HG03066 (cell line): ENCODE data around the gene CADM4.
"Not testable (repeated sequence)": the region's sequence is repeated elsewhere in the genome, so short reads cannot be mapped to it uniquely, and the experiment has no call there.

Source experiments
- ATAC-seq: cut with Tn5 transposase; IDR thresholded peaks from one replicate; pipeline ENCODE4 v1.9.1; 2021; ENCODE audit warnings: low read depth; ENCODE audit not compliant: unreplicated experiment

The CADM4 gene

GRCh38 chr19:43664018-43664417, 24.4 kb upstream of the CADM4 start:
- ATAC-seq = no peak

GRCh38 chr19:43662487-43662886, 22.8 kb upstream of the CADM4 start:
- ATAC-seq = no peak

- no peak for ATAC-seq
Measured at GRCh38 chr19:43660971-43661360, 21.3 kb upstream of the CADM4 start.

- no peak for ATAC-seq
Measured at GRCh38 chr19:43660301-43660970, 20.8 kb upstream of the CADM4 start.

GRCh38 chr19:43658494-43658893, 18.8 kb upstream of the CADM4 start:
- ATAC-seq = no peak

- no peak for ATAC-seq
Measured at GRCh38 chr19:43658001-43658400, 18.4 kb upstream of the CADM4 start.

GRCh38 chr19:43656436-43656835, 16.8 kb upstream of the CADM4 start:
- no peak for ATAC-seq

- ATAC-seq = no peak
Measured at GRCh38 chr19:43652546-43652874, 12.9 kb upstream of the CADM4 start.

GRCh38 chr19:43651758-43652545, 12.3 kb upstream of the CADM4 start:
- ATAC-seq = no peak

- ATAC-seq = not testable (repeated sequence)
Measured at GRCh38 chr19:43650276-43650675, 10.6 kb upstream of the CADM4 start.

GRCh38 chr19:43649514-43649913, 9.9 kb upstream of the CADM4 start:
- ATAC-seq = no peak

- no peak for ATAC-seq
Measured at GRCh38 chr19:43648633-43649032, 9.0 kb upstream of the CADM4 start.

GRCh38 chr19:43644181-43644580, 4.5 kb upstream of the CADM4 start:
- ATAC-seq = no peak

- no peak for ATAC-seq
Measured at GRCh38 chr19:43643326-43643725, 3.7 kb upstream of the CADM4 start.

- no peak for ATAC-seq
Measured at GRCh38 chr19:43642531-43642930, 2.9 kb upstream of the CADM4 start.

- no peak for ATAC-seq
Measured at GRCh38 chr19:43641333-43641732, 1.7 kb upstream of the CADM4 start.

- ATAC-seq = no peak
Measured at GRCh38 chr19:43640424-43640757, 741 bp upstream of the CADM4 start.

- no peak for ATAC-seq
Measured at GRCh38 chr19:43638995-43639518, 593 bp downstream of the CADM4 start.

- ATAC-seq = no peak
Measured at GRCh38 chr19:43638214-43638994, 1.2 kb downstream of the CADM4 start.

- ATAC-seq = no peak
Measured at GRCh38 chr19:43636121-43636683, 3.4 kb downstream of the CADM4 start.

- not testable (repeated sequence) for ATAC-seq
Measured at GRCh38 chr19:43635561-43635940, 4.1 kb downstream of the CADM4 start.
